ENCODE results near the gene TCF12. TPM values are rescaled to one million over a fixed set of nuclear protein-coding genes. Genes with fewer than 3 reads are reported as not detected.

TCF12 gene
- total RNA-seq, 1 donor from 2014 or later = 123 TPM

DNA sequence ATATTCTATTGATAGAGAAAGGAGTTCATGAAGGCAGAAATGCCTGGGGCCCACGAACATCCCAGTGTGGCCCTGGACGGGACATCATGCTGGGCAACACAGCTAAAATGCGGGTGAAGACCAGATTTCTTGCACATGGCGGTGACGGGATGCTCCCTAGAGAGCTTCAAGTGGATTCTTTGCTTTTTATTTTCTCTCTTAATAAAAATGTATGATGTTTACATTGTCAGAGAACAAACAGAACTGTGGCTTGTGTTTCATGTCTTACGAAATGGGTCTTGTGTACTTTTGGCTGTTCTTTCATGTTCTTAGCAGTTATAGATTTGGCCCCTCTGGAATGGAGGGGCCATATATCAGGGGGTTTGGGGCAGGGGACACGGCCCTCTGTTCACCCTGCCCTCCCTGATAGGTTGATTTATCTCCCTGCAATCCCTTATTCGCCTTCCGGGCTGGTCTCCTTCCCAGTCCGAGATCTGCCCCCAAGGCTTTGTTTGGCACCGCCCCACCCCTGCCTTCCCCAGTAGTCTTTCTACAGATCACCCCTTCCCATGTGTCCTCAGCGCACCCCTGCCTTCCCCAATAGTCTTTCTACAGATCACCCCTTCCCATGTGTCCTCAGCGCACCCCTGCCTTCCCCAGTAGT lies 389.2 kb downstream of the TCF12 start:
- H3K27me3 Mint-ChIP-seq (ENCODE audit: unreplicated experiment) = peaks cover 2% of the 10 kb centered on the region
- H3K4me3 Mint-ChIP-seq (ENCODE audit: unreplicated experiment) = no peak overlapping the region
- no peak for DNase-seq (ENCODE audit: low spot score)
- TF ChIP-seq, protein P1, sequence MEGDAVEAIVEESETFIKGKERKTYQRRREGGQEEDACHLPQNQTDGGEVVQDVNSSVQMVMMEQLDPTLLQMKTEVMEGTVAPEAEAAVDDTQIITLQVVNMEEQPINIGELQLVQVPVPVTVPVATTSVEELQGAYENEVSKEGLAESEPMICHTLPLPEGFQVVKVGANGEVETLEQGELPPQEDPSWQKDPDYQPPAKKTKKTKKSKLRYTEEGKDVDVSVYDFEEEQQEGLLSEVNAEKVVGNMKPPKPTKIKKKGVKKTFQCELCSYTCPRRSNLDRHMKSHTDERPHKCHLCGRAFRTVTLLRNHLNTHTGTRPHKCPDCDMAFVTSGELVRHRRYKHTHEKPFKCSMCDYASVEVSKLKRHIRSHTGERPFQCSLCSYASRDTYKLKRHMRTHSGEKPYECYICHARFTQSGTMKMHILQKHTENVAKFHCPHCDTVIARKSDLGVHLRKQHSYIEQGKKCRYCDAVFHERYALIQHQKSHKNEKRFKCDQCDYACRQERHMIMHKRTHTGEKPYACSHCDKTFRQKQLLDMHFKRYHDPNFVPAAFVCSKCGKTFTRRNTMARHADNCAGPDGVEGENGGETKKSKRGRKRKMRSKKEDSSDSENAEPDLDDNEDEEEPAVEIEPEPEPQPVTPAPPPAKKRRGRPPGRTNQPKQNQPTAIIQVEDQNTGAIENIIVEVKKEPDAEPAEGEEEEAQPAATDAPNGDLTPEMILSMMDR (IDR thresholded peaks at IDR 0.05; ENCODE audit: unreplicated experiment) = no peak
- peaks cover 21% of the 10 kb centered on the region for H3K4me1 Mint-ChIP-seq (ENCODE audit: unreplicated experiment)
- H3K36me3 Mint-ChIP-seq (ENCODE audit: low read depth, unreplicated experiment) = no peaks in the 10 kb centered on the region
- no peak overlapping the region for H3K27ac Mint-ChIP-seq (ENCODE audit: unreplicated experiment)
- H3K9me3 Mint-ChIP-seq (ENCODE audit: unreplicated experiment) = no peaks in the 10 kb centered on the region

DNA sequence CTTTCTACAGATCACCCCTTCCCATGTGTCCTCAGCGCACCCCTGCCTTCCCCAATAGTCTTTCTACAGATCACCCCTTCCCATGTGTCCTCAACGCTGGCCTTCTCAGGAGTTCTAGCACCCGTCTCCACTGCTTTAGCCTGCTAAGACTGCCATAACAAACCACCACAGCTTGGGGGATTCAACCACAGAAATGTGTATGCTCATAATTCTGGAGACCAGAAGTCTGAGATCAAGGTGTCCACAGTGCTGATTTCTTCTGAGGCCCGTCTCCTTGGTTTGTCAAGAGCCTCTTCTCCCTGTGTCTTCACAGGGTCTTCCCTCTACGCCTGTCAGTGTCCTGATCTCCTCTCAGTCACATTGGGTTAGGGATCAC lies 389.7 kb downstream of the TCF12 start:
- DNase-seq (ENCODE audit: low spot score) = no peak
- no peak overlapping the region for H3K4me3 Mint-ChIP-seq (ENCODE audit: unreplicated experiment)
- TF ChIP-seq, protein P1 (IDR thresholded peaks at IDR 0.05; ENCODE audit: unreplicated experiment) = no peak
- H3K27me3 Mint-ChIP-seq (ENCODE audit: unreplicated experiment) = peaks cover 2% of the 10 kb centered on the region
- H3K9me3 Mint-ChIP-seq (ENCODE audit: unreplicated experiment) = no peaks in the 10 kb centered on the region
- H3K4me1 Mint-ChIP-seq (ENCODE audit: unreplicated experiment) = peaks cover 15% of the 10 kb centered on the region
- no peak overlapping the region for H3K27ac Mint-ChIP-seq (ENCODE audit: unreplicated experiment)
- H3K36me3 Mint-ChIP-seq (ENCODE audit: low read depth, unreplicated experiment) = no peaks in the 10 kb centered on the region

DNA sequence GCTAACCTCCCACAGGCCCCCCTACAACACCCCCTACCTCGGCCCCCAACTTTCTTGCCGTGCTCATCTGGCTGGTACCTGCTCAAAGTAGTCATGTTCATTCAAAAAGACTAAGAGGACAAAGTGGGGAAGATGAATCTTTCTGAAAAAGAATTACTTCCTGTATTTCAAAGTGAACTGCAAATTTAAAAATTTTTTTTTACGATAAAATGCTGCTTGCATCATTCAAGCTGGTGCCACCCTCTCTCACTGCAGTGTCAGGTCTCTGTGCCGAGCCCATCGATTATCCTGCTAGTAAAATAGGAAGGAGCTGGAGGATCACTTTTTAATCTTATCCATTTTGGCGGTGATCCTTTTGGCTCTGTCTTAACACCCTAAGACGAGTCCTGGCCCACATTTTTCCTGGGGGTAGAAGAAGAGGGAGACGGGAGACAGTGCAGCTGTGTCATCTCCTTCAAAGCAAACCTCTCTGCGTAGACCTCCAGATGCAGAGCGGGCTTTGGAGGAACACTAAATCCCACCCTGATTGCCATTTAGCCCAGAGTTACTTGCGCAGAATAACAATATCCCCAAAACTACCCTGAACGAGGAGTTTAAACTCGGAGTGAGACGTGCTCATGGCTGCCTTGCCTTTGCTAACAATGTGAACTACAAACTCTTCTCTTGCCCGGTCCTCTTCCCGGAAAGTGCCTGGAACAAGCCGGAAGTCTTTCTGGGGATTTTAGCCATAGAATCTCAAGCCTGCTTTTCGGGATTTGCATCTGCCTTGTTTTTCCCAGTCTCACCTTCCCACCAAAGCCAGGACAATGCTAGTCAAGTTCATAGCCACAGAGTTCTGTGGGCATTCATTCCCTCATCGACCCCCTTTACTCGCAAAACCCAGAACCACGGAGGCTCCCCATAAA lies 391.7 kb downstream of the TCF12 start:
- H3K36me3 Mint-ChIP-seq (ENCODE audit: low read depth, unreplicated experiment) = no peaks in the 10 kb centered on the region
- no peak for DNase-seq (ENCODE audit: low spot score)
- TF ChIP-seq, protein P1 (IDR thresholded peaks at IDR 0.05; ENCODE audit: unreplicated experiment) = no peak
- peak overlapping the region; percentile 24 for H3K27ac Mint-ChIP-seq (ENCODE audit: unreplicated experiment)
- H3K27me3 Mint-ChIP-seq (ENCODE audit: unreplicated experiment) = peaks cover 4% of the 10 kb centered on the region
- peaks cover 15% of the 10 kb centered on the region for H3K4me1 Mint-ChIP-seq (ENCODE audit: unreplicated experiment)
- H3K4me3 Mint-ChIP-seq (ENCODE audit: unreplicated experiment) = no peak overlapping the region
- H3K9me3 Mint-ChIP-seq (ENCODE audit: unreplicated experiment) = no peaks in the 10 kb centered on the region

DNA sequence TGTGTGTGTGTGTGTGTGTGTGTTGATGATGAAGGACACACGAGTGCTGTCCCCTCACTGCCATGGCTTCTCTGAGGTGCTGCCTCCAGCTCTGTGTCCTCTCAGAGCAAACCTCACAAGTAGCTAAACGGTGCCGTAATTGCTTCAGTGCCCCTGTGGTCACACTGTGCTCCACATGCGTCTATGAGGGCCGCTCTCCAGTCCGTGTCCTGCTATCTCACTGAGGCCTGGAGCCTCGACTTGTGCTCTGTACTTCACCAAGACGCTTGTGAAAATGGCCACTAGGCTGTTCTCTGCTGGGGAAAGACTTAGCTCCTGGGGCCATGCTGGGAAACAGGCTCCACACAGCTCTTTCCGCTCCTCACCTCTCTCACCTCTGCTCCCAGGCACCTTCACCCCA lies 392.4 kb downstream of the TCF12 start:
- TF ChIP-seq, protein P1 (IDR thresholded peaks at IDR 0.05; ENCODE audit: unreplicated experiment) = no peak
- Mint-ChIP-seq H3K36me3 (ENCODE audit: low read depth, unreplicated experiment) (no peaks in the 10 kb centered on the region), H3K27me3 (ENCODE audit: unreplicated experiment) (peaks cover 4% of the 10 kb centered on the region), H3K4me1 (ENCODE audit: unreplicated experiment) (peaks cover 12% of the 10 kb centered on the region), H3K27ac (ENCODE audit: unreplicated experiment) (no peak overlapping the region), H3K4me3 (ENCODE audit: unreplicated experiment) (no peak overlapping the region), H3K9me3 (ENCODE audit: unreplicated experiment) (no peaks in the 10 kb centered on the region)
- DNase-seq (ENCODE audit: low spot score) = no peak

DNA sequence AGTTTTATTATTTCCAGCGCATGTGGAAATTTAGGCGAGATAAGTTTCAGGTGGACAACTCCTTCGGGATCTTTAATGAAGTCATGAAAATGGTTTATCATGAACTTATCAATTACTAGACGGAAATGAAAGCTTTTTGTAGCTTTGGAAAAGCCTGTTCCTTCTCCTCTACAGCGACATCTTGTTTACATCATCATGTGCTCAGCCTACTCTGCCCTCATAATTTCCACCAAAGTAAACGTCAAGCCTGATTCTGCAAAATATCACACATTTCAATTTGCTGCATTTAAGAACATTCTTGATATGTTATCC lies 393.5 kb downstream of the TCF12 start:
- Mint-ChIP-seq H3K27me3 (ENCODE audit: unreplicated experiment) (peaks cover 4% of the 10 kb centered on the region), H3K9me3 (ENCODE audit: unreplicated experiment) (no peaks in the 10 kb centered on the region), H3K4me1 (ENCODE audit: unreplicated experiment) (peaks cover 7% of the 10 kb centered on the region), H3K36me3 (ENCODE audit: low read depth, unreplicated experiment) (no peaks in the 10 kb centered on the region), H3K4me3 (ENCODE audit: unreplicated experiment) (no peak overlapping the region), H3K27ac (ENCODE audit: unreplicated experiment) (no peak overlapping the region)
- DNase-seq (ENCODE audit: low spot score) = no peak
- TF ChIP-seq, protein P1 (IDR thresholded peaks at IDR 0.05; ENCODE audit: unreplicated experiment) = no peak
